ENCODE data around the gene FKBP11.
"Not testable (repeated sequence)": the region's sequence is repeated elsewhere in the genome, so short reads cannot be mapped to it uniquely, and the experiment has no call there.

The FKBP11 gene

DNA sequence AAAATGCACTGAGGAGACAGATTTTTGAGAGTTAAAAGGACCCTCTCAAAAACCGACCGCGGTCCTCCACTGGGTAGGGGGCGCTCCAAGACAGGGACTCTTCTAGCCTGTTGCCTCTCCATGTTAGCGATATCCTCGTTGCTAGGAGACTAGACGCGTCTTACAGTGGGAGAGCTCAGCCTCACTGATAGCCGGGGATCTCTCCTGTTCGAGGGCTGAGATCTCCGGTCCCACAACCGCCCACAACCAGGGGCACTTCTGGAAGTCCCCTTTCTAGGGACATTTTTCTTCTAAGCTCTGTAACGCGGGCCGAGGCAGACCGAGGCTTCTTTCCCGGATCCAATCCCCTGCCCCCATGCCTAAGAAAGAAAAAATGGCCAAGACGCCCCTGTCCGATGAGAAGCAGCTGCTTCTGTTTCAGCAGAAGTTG, 21.3 kb downstream of the FKBP11 start:
- no peak for FAIRE-seq

DNA sequence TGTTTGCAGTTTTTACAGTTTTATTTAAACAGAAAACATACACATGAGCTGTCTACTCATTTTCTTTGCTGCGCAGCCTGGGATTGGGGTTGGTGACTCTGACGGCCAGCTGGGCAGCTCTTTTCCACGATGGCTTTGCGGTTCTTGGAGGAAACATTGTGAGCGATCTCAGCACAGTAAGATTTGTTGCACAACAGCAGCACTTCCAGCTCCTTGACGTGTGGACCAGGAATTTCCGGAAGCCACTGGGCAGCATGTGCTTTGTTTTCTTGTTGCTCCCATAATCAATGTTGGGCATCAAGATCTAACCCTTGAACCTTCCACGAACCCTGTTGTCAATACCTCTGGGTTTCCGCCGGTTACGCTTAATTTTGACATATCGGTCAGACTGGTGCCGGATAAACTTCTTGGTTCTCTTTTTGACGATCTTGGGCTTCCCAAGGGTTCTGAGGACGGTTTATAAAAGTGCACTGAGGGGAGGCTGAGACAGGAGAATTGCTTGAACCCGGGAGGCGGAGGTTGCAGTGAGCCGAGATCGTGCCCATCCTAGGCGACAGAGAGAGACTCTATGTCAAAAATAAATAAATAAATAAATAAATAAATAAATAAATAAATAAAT, 21.8 kb downstream of the FKBP11 start:
- FAIRE-seq, result no peak

DNA sequence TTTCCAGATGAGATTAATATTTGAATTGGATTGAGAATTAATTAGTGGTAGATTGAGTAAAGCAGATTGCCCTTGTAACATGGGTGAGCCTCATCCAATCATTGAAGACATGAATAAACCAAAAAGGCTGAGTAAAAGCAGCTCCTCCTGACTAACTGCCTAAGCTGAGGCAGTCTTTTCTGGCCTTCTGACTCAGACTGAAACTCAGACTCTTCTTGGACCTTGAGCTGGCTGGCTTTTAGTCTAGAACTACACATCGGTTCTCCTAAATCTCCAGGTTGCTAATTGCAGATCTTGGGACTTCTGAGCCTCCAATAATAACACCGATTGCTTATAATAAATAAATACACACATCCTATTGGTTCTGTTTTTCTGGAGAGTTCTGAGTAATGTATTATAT, 24.0 kb downstream of the FKBP11 start:
- no peak for FAIRE-seq

GRCh38 chr12:48899651-48900050, 25.6 kb downstream of the FKBP11 start:
- FAIRE-seq, result no peak

GRCh38 chr12:48894271-48894670, 31.0 kb downstream of the FKBP11 start:
- FAIRE-seq, result no peak

- no peak for FAIRE-seq
Measured at GRCh38 chr12:48890657-48891418, 34.5 kb downstream of the FKBP11 start.

DNA sequence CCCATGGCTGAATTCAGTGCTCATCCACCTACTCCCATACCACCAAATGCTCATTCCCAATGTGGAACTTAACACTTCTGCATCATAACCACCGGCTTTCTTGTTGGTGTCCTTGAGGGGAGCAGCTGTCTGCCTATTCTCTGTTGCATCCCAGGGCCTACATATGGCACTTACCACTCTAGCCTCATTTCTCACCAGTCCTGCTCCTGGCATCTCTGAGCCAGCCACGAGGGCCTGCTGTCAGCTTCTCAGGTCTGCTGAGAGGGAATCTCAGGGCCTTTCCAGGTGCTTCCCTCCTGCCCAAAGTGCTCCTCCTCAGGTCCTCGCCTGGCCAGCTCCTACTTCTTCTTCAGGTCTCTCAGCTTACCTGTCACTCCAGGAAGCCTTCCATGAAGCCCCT, 35.6 kb downstream of the FKBP11 start:
- no peak for FAIRE-seq

DNA sequence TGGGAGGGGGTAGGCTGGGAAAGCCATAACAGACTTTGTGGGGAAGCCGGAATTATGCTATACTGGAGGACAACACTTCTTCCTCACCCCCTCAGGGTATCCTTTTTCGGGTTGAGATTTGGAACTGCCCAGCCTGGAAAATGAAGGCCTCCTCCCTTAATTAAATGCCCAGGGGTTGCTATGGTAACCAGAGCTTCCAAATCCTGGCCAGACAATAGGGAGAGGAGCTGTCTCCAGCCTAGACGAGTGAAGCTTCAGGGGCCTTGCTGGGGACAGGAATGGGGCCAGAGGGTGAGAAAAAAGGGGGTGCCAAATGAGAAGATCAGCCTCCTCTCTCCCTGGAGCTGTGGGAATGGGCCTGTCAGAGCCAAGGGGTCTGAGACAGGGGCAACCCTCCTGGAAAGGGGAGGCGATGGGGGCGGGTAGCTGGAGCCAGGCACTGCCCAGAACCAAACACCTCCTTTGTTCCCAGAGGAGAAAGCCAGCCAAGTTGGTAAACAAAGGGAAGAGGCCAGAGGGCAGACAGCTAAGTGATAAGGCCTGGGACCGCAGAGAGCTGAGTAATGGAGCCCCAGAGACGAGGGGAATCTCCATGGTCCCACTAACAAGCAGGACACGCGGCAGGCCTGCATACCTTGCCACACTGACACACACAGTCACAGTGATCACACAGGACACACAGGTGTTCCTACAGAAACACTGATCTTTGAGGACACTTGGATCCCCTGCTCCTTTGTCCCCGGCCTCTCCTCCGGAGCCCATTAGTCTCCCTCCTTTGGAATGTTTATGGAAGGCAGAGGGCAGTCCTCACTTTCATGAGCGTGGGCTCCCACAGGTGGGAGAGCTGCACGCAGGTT, 41.8 kb downstream of the FKBP11 start:
- FAIRE-seq, result no peak

GRCh38 chr12:48882972-48883304, 42.4 kb downstream of the FKBP11 start:
- FAIRE-seq, result no peak

DNA sequence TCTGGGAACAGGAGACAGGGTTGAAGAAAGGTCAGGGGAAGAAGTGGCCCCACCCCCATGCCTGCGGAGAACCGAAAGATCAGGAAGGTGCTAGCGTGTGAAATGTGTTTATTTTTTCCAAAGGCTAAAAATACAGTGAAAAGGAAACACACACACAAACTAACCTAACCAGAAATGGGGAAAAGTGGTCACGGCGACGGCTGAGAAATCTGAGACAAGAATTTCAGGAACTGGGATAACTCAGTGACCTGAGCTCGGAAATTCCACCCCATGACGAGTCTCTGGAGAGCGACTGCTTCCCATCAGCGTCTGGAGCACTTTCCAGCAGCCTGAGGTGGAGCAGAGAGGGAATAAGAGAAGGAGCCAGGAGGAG, 43.0 kb downstream of the FKBP11 start:
- FAIRE-seq, result no peak

GRCh38 chr12:48881686-48882314, 43.5 kb downstream of the FKBP11 start:
- no peak for FAIRE-seq

- FAIRE-seq, result no peak
Measured at GRCh38 chr12:48880647-48881046, 44.6 kb downstream of the FKBP11 start.

DNA sequence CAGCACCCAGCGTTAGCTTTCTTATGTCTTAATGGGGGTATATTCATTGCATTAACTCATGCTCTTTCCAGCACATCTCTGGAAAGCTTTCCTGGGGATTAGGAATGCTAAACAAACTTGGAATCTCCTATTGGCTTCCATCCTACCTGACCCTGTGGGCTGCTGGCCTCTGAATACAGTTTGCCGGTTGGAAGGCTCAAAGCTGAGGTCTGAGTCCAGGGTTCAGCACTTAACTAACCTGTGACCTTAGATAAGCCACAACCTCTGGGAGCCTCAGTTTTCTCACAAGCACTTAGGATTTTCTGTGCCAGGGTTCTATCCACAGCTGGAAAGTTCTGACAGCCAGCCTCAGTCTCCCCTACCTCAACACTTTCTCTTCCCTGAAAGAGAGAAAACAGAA, 46.7 kb downstream of the FKBP11 start:
- FAIRE-seq, result no peak

DNA sequence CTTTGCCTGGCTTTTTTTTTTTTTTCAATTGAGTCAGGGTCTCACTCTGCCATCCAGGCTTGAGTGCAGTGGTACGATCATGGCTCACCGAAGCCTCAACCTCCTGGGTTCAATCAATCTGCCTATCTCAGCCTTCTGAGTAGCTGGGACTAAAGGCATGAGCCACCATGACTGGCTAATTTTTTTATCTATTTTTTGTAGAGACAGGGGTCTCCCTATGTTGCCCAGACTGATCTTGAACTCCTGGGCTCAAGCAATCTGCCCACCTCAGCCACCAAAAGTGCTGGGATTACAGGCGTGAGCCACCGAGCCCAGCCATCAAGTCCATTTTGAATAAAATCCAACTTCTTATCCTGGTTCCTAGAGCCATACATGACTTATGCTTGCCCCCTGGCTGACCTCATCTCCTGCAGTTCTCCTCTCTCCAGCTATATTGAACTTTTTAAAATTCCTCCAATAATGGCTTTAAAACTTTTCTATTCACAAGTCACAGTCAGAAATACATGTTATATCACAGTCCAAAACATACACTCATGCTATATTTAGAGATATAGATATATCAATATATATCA, 49.3 kb downstream of the FKBP11 start:
- FAIRE-seq, result no peak

- not testable (repeated sequence) for FAIRE-seq
Measured at GRCh38 chr12:48873534-48873933, 51.8 kb downstream of the FKBP11 start.

DNA sequence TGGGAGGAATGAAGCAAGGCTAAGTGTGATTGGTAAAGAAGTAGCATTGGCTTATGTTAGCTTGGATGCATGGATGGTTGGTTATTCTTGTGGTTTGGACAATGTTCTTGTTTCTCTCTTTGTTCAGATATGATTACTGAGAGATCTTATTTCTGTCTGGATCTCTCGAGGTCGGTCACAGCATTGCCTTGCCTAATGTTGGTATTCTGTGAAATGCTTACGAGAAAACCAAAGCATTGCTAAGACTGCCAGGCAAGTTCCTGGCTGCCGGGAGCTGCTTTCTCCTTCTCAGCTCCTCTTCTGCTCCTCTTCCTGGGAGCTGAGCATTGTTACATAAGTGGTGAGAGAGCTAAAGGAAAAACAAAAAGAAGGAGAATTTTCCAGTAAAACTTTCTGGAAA, 52.2 kb downstream of the FKBP11 start:
- FAIRE-seq, result no peak

All from endometrium (tissue), 2 donors.